Measurements from ENCODE around the gene KIFC1.

DNA sequence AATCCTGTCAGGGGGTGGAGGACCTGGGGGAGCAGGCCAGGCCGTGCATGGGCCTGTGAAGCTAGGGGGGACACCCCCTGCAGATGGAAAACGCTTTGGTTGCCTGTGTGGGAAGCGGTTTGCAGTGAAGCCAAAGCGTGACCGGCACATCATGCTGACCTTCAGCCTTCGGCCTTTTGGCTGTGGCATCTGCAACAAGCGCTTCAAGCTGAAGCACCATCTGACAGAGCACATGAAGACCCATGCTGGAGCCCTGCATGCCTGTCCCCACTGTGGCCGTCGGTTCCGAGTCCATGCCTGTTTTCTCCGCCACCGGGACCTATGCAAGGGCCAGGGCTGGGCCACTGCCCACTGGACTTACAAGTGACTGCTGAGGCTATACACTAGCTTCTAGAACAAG lies 64.5 kb downstream of the KIFC1 start:
- TF ChIP-seq, protein P1, sequence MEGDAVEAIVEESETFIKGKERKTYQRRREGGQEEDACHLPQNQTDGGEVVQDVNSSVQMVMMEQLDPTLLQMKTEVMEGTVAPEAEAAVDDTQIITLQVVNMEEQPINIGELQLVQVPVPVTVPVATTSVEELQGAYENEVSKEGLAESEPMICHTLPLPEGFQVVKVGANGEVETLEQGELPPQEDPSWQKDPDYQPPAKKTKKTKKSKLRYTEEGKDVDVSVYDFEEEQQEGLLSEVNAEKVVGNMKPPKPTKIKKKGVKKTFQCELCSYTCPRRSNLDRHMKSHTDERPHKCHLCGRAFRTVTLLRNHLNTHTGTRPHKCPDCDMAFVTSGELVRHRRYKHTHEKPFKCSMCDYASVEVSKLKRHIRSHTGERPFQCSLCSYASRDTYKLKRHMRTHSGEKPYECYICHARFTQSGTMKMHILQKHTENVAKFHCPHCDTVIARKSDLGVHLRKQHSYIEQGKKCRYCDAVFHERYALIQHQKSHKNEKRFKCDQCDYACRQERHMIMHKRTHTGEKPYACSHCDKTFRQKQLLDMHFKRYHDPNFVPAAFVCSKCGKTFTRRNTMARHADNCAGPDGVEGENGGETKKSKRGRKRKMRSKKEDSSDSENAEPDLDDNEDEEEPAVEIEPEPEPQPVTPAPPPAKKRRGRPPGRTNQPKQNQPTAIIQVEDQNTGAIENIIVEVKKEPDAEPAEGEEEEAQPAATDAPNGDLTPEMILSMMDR (IDR thresholded peaks at IDR 0.05; ENCODE audit: low read length) = no peak
- TF ChIP-seq EZH2 (optimal IDR thresholded peaks at IDR 0.05; ENCODE audit: low read depth, low read length) = no peak

Measured in MM.1S (cell line).